H1 (cell line): ENCODE results near the gene CHMP4A.

Experiments
- CHD1 ChIP-seq: IDR thresholded peaks from 2 replicates; pipeline ENCODE4 v1.6.1; 2012; ENCODE audit warnings: low read depth, low read length, improper control_type of control experiment
- SP1 ChIP-seq: IDR thresholded peaks from 2 replicates; pipeline ENCODE4 v1.6.1; 2011; ENCODE audit warnings: low read depth, low read length
- SP2 ChIP-seq: IDR thresholded peaks from 2 replicates; pipeline ENCODE4 v1.6.1; 2012; ENCODE audit warnings: mild to moderate bottlenecking, low read length, inconsistent platforms
- TCF12 ChIP-seq: IDR thresholded peaks from 2 replicates; pipeline ENCODE4 v1.6.1; 2011; ENCODE audit warnings: low read depth, mild to moderate bottlenecking, low read length
- YY1 ChIP-seq: IDR thresholded peaks from 2 replicates; pipeline ENCODE4 v1.6.1; 2011; ENCODE audit warnings: low read depth, mild to moderate bottlenecking, low read length
- TF ChIP-seq, protein P1 (sequence below), 3 experiments: IDR thresholded peaks; 1 replicate in 2 of 3; 2 replicates in 1 of 3; pipeline versions ENCODE4 v1.5.1 to v1.6.1; 2011; ENCODE audit warnings: low read length in 3 of 3, mild to moderate bottlenecking in 3 of 3, inconsistent platforms in 2 of 3, low read depth in 1 of 3, moderate library complexity in 1 of 3; ENCODE audit not compliant: insufficient read depth in 1 of 3; ENCODE audit errors: control extremely low read depth in 1 of 3
- TF ChIP-seq, protein P2 (sequence below): fragments of 300-600 bp; sonication (generic); IDR thresholded peaks from 2 replicates; pipeline ENCODE4 v1.7.1; 2012; ENCODE audit warnings: low read length, moderate library complexity, mild to moderate bottlenecking, inconsistent platforms; ENCODE audit not compliant: insufficient replicate concordance
- TF ChIP-seq, protein P3 (sequence below): IDR thresholded peaks from 2 replicates; pipeline ENCODE4 v1.6.1; 2011; ENCODE audit warnings: low read length, improper control_type of control experiment

DNA sequence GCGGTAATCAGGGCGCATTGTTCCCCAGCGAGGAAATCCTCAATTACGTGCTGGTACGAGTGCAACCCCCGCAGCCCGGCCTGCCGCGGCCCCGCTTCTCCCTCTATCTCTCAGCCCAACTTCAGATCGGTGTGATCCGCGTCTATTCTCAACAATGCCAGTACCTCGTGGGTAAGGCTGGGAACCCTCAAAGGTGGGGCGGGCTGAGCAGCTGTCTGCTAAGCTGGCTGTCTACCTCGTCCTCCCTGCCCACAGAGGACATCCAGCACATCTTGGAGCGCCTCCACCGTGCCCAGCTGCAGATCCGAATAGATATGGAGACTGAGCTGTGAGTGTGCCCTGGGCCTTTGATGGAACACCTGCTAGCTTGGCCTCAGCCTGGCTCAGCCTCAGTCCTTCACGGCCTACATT lies 40.4 kb downstream of the CHMP4A start:
- TF ChIP-seq, protein P1, sequence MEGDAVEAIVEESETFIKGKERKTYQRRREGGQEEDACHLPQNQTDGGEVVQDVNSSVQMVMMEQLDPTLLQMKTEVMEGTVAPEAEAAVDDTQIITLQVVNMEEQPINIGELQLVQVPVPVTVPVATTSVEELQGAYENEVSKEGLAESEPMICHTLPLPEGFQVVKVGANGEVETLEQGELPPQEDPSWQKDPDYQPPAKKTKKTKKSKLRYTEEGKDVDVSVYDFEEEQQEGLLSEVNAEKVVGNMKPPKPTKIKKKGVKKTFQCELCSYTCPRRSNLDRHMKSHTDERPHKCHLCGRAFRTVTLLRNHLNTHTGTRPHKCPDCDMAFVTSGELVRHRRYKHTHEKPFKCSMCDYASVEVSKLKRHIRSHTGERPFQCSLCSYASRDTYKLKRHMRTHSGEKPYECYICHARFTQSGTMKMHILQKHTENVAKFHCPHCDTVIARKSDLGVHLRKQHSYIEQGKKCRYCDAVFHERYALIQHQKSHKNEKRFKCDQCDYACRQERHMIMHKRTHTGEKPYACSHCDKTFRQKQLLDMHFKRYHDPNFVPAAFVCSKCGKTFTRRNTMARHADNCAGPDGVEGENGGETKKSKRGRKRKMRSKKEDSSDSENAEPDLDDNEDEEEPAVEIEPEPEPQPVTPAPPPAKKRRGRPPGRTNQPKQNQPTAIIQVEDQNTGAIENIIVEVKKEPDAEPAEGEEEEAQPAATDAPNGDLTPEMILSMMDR (IDR thresholded peaks at IDR 0.05; ENCODE audit: control extremely low read depth in 1 of 3, insufficient read depth in 1 of 3, low read depth in 1 of 3, low read length in 3 of 3), result no peak
- TF ChIP-seq, protein P2, sequence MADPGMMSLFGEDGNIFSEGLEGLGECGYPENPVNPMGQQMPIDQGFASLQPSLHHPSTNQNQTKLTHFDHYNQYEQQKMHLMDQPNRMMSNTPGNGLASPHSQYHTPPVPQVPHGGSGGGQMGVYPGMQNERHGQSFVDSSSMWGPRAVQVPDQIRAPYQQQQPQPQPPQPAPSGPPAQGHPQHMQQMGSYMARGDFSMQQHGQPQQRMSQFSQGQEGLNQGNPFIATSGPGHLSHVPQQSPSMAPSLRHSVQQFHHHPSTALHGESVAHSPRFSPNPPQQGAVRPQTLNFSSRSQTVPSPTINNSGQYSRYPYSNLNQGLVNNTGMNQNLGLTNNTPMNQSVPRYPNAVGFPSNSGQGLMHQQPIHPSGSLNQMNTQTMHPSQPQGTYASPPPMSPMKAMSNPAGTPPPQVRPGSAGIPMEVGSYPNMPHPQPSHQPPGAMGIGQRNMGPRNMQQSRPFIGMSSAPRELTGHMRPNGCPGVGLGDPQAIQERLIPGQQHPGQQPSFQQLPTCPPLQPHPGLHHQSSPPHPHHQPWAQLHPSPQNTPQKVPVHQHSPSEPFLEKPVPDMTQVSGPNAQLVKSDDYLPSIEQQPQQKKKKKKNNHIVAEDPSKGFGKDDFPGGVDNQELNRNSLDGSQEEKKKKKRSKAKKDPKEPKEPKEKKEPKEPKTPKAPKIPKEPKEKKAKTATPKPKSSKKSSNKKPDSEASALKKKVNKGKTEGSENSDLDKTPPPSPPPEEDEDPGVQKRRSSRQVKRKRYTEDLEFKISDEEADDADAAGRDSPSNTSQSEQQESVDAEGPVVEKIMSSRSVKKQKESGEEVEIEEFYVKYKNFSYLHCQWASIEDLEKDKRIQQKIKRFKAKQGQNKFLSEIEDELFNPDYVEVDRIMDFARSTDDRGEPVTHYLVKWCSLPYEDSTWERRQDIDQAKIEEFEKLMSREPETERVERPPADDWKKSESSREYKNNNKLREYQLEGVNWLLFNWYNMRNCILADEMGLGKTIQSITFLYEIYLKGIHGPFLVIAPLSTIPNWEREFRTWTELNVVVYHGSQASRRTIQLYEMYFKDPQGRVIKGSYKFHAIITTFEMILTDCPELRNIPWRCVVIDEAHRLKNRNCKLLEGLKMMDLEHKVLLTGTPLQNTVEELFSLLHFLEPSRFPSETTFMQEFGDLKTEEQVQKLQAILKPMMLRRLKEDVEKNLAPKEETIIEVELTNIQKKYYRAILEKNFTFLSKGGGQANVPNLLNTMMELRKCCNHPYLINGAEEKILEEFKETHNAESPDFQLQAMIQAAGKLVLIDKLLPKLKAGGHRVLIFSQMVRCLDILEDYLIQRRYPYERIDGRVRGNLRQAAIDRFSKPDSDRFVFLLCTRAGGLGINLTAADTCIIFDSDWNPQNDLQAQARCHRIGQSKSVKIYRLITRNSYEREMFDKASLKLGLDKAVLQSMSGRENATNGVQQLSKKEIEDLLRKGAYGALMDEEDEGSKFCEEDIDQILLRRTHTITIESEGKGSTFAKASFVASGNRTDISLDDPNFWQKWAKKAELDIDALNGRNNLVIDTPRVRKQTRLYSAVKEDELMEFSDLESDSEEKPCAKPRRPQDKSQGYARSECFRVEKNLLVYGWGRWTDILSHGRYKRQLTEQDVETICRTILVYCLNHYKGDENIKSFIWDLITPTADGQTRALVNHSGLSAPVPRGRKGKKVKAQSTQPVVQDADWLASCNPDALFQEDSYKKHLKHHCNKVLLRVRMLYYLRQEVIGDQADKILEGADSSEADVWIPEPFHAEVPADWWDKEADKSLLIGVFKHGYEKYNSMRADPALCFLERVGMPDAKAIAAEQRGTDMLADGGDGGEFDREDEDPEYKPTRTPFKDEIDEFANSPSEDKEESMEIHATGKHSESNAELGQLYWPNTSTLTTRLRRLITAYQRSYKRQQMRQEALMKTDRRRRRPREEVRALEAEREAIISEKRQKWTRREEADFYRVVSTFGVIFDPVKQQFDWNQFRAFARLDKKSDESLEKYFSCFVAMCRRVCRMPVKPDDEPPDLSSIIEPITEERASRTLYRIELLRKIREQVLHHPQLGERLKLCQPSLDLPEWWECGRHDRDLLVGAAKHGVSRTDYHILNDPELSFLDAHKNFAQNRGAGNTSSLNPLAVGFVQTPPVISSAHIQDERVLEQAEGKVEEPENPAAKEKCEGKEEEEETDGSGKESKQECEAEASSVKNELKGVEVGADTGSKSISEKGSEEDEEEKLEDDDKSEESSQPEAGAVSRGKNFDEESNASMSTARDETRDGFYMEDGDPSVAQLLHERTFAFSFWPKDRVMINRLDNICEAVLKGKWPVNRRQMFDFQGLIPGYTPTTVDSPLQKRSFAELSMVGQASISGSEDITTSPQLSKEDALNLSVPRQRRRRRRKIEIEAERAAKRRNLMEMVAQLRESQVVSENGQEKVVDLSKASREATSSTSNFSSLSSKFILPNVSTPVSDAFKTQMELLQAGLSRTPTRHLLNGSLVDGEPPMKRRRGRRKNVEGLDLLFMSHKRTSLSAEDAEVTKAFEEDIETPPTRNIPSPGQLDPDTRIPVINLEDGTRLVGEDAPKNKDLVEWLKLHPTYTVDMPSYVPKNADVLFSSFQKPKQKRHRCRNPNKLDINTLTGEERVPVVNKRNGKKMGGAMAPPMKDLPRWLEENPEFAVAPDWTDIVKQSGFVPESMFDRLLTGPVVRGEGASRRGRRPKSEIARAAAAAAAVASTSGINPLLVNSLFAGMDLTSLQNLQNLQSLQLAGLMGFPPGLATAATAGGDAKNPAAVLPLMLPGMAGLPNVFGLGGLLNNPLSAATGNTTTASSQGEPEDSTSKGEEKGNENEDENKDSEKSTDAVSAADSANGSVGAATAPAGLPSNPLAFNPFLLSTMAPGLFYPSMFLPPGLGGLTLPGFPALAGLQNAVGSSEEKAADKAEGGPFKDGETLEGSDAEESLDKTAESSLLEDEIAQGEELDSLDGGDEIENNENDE, result no peak
- TF ChIP-seq TCF12 (no peak), SP2 (no peak), YY1 (no peak), SP1 (no peak), CHD1 (no peak)
- TF ChIP-seq, protein P3, sequence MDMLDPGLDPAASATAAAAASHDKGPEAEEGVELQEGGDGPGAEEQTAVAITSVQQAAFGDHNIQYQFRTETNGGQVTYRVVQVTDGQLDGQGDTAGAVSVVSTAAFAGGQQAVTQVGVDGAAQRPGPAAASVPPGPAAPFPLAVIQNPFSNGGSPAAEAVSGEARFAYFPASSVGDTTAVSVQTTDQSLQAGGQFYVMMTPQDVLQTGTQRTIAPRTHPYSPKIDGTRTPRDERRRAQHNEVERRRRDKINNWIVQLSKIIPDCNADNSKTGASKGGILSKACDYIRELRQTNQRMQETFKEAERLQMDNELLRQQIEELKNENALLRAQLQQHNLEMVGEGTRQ, result no peak
